C4-2B (cell line): Measurements from ENCODE around the gene SNED1.

ENCODE experiments used
- CTCF ChIP-seq: fragments of 450-650 bp; conservative IDR thresholded peaks from 2 replicates; pipeline ENCODE4 v1.5.1; 2017; ENCODE audit warnings: mild to moderate bottlenecking
- ZFX ChIP-seq: fragments of 450-650 bp; IDR thresholded peaks from 2 replicates; pipeline ENCODE4 v1.6.1; 2017

DNA sequence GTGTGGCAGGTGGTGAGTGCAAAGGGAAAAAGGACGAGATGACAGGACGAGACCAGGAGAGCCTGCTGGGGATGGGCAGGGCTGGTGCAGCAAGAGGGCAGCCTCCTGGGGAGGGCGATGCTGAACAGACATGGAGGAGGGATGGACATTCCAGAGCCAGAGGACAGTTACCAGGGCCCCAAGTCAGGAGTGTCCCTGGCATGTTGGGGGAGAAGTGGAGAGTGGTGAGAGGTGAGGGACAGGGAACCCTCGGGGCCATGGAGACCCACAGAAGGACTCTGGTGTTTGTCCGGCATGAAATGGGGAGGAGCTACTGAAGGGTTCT lies 84.6 kb downstream of the SNED1 start:
- no peak for TF ChIP-seq CTCF
- no peak for TF ChIP-seq ZFX
